ENCODE results near the gene GRM8. TPM values are rescaled to one million over a fixed set of nuclear protein-coding genes. Genes with fewer than 3 reads are reported as not detected.

Gene GRM8
- total and polyA plus RNA-seq, 4 experiments from 2014 or later = not detected

DNA sequence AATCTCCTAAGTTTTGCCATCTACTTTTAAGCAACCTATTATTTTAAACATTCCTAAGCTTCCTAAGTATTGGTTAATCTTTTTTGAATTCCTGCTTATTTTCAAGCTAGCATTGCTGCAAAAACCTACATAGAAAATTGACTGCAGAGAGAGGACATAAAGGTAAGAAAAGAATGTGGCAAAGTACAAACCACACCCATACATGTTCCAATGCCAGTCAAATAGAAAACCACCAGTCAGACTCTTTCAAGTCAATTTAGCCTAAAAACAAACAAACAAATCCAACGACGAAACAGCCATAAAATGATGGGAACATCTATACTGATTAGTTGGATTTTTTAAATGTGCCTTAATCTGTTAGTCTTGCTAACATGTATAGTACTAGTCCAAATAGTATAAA, 804.8 kb downstream of the GRM8 start:
- intact Hi-C loops (cut with micrococcal nuclease) = no loop called here
- Mint-ChIP-seq H3K9me3 (peaks cover 0 to 6% (median 0%) of the 10 kb centered on the region in 8 donors), H3K36me3 (no peaks in the 10 kb centered on the region), H3K27ac (no peak overlapping the region), H3K4me1 (peaks cover 0 to 4% (median 1%) of the 10 kb centered on the region in 4 donors), H3K4me3 (no peak overlapping the region), H3K27me3 (no peaks in the 10 kb centered on the region)
- no peak for DNase-seq
- ChIA-PET POLR2A (ENCODE audit: partially characterized antibody) (no interaction called here), CTCF (ENCODE audit: partially characterized antibody) (no interaction called here)
- Histone ChIP-seq H3K4me1 (ENCODE audit: insufficient read depth, low read length) (no peaks in the 10 kb centered on the region), H3K36me3 (ENCODE audit: insufficient read depth, low read length) (no peaks in the 10 kb centered on the region), H3K9me3 (ENCODE audit: control insufficient read depth in 1 of 2, low read length in 2 of 2) (no peaks in the 10 kb centered on the region), H3K27ac (ENCODE audit: low read depth, low read length) (no peak overlapping the region), H3K27me3 (ENCODE audit: insufficient read depth, low read length) (no peaks in the 10 kb centered on the region), H3K4me3 (ENCODE audit: low read length in 2 of 2) (no peak overlapping the region)

DNA sequence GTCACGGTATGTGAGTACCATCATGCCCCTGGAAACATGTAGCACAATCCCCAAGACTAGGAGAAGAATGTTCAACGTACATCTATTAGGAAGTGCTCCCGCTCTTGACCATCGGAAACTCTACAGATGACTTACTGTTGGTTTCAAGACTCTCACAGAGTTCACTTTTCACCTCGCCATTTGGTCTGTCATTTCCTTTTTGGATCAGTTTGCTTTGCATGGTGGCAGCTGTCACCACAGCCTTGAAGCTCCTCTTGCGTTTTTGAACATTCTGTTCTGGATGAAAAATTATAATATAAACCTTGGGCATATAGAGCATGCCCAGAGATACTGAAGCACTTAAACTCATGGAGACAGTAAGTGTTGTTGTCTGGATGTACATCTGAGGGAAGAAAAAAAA, 806.8 kb downstream of the GRM8 start:
- Mint-ChIP-seq H3K27me3 (no peaks in the 10 kb centered on the region), H3K4me1 (peaks cover 0 to 3% (median 0%) of the 10 kb centered on the region in 4 donors), H3K9me3 (peaks cover 0 to 4% (median 0%) of the 10 kb centered on the region in 8 donors), H3K36me3 (no peaks in the 10 kb centered on the region), H3K4me3 (no peak overlapping the region), H3K27ac (no peak overlapping the region)
- Histone ChIP-seq H3K4me3 (ENCODE audit: low read length in 2 of 2) (no peak overlapping the region), H3K9me3 (ENCODE audit: control insufficient read depth in 1 of 2, low read length in 2 of 2) (no peaks in the 10 kb centered on the region), H3K27me3 (ENCODE audit: insufficient read depth, low read length) (no peaks in the 10 kb centered on the region), H3K27ac (ENCODE audit: low read depth, low read length) (no peak overlapping the region), H3K36me3 (ENCODE audit: insufficient read depth, low read length) (no peaks in the 10 kb centered on the region), H3K4me1 (ENCODE audit: insufficient read depth, low read length) (no peaks in the 10 kb centered on the region)
- POLR2A ChIA-PET (ENCODE audit: partially characterized antibody) = no interaction called here
- intact Hi-C loops (cut with micrococcal nuclease) = no loop called here
- DNase-seq = no peak
- CTCF ChIA-PET (ENCODE audit: partially characterized antibody) = no interaction called here

DNA sequence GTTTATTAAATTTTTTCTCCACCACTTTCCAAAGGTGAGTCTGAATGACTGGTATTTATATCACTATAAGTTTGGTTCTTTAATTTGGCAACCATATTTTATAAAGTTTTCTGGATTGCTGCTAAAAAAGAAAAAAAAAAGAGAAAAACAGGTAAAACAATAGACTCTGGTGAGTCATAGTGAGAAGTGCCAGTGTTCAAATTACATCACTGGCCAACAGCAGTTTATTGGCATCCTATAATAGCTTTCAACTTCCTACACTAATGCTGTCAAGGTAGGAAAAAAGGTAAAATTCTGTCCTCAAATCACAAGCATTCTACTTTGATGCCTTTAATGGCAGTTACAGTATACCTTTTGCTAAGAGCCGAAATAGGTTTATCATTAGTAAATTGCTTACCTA, 808.8 kb downstream of the GRM8 start:
- Histone ChIP-seq H3K9me3 (ENCODE audit: control insufficient read depth in 1 of 2, low read length in 2 of 2) (no peaks in the 10 kb centered on the region), H3K4me1 (ENCODE audit: insufficient read depth, low read length) (no peaks in the 10 kb centered on the region), H3K27me3 (ENCODE audit: insufficient read depth, low read length) (no peaks in the 10 kb centered on the region), H3K36me3 (ENCODE audit: insufficient read depth, low read length) (no peaks in the 10 kb centered on the region), H3K27ac (ENCODE audit: low read depth, low read length) (no peak overlapping the region), H3K4me3 (ENCODE audit: low read length in 2 of 2) (no peak overlapping the region)
- no peaks in the 10 kb centered on the region for H3K4me1 Mint-ChIP-seq
- no peaks in the 10 kb centered on the region for H3K27me3 Mint-ChIP-seq
- intact Hi-C loops (cut with micrococcal nuclease) = no loop called here
- H3K27ac Mint-ChIP-seq = no peak overlapping the region
- H3K36me3 Mint-ChIP-seq = no peaks in the 10 kb centered on the region
- H3K9me3 Mint-ChIP-seq = peaks cover 0 to 3% (median 0%) of the 10 kb centered on the region in 8 donors
- ChIA-PET POLR2A (ENCODE audit: partially characterized antibody) (no interaction called here), CTCF (ENCODE audit: partially characterized antibody) (no interaction called here)
- no peak overlapping the region for H3K4me3 Mint-ChIP-seq
- no peak for DNase-seq

DNA sequence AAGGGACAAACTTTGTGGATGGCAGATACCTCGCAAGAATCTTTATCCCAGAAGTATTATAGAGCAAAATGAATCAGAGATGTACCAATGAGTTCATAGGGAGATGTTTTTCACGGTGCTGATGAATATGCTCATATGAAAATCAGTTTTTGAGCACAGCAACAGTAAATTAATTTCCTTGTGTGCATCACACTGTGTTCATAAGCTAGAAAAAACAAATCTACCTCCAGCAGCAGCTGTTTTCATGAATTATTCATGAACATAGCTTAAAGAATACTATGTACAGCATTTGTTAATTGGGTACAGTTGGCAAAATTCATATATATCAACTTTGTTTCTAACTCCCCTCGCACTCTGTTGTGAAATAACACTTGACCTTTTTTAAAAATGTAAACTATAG, 809.8 kb downstream of the GRM8 start:
- Mint-ChIP-seq H3K27me3 (no peaks in the 10 kb centered on the region), H3K9me3 (peaks cover 0 to 3% (median 0%) of the 10 kb centered on the region in 8 donors), H3K4me1 (no peaks in the 10 kb centered on the region), H3K36me3 (no peaks in the 10 kb centered on the region), H3K27ac (no peak overlapping the region), H3K4me3 (no peak overlapping the region)
- Histone ChIP-seq H3K36me3 (ENCODE audit: insufficient read depth, low read length) (no peaks in the 10 kb centered on the region), H3K27me3 (ENCODE audit: insufficient read depth, low read length) (no peaks in the 10 kb centered on the region), H3K27ac (ENCODE audit: low read depth, low read length) (no peak overlapping the region), H3K9me3 (ENCODE audit: control insufficient read depth in 1 of 2, low read length in 2 of 2) (no peaks in the 10 kb centered on the region), H3K4me3 (ENCODE audit: low read length in 2 of 2) (no peak overlapping the region), H3K4me1 (ENCODE audit: insufficient read depth, low read length) (no peaks in the 10 kb centered on the region)
- intact Hi-C loops (cut with micrococcal nuclease) = no loop called here
- no peak for DNase-seq
- ChIA-PET POLR2A (ENCODE audit: partially characterized antibody) (no interaction called here), CTCF (ENCODE audit: partially characterized antibody) (no interaction called here)

DNA sequence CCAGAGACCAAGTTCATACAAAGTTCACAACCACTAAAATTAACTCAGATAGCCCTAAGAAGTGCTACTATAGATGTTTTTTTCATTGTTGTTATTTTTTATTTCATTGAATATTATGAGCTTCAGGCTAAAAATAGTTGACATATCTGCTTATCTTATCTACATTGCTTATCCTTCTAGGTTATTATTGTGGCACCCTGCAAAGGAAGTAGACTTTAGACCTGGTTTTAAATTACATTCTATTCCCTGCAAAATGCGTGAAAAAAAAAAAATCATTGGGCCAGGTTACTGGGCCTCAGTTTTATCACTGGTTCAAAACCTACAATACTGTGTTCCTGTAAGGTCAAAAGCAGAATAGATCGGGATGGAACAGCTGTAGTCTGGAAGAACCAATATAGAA, 811.0 kb downstream of the GRM8 start:
- H3K4me3 Mint-ChIP-seq = no peak overlapping the region
- H3K27ac Mint-ChIP-seq = no peak overlapping the region
- no peak overlapping the region for H3K4me3 ChIP-seq (ENCODE audit: low read length in 2 of 2)
- H3K9me3 ChIP-seq (ENCODE audit: control insufficient read depth in 1 of 2, low read length in 2 of 2) = no peaks in the 10 kb centered on the region
- H3K36me3 Mint-ChIP-seq = no peaks in the 10 kb centered on the region
- intact Hi-C loops (cut with micrococcal nuclease) = no loop called here
- H3K27me3 Mint-ChIP-seq = no peaks in the 10 kb centered on the region
- H3K9me3 Mint-ChIP-seq = peaks cover 0 to 3% (median 0%) of the 10 kb centered on the region in 8 donors
- no peaks in the 10 kb centered on the region for H3K4me1 ChIP-seq (ENCODE audit: insufficient read depth, low read length)
- no peak overlapping the region for H3K27ac ChIP-seq (ENCODE audit: low read depth, low read length)
- no peak for DNase-seq
- POLR2A ChIA-PET (ENCODE audit: partially characterized antibody) = no interaction called here
- no peaks in the 10 kb centered on the region for H3K27me3 ChIP-seq (ENCODE audit: insufficient read depth, low read length)
- CTCF ChIA-PET (ENCODE audit: partially characterized antibody) = no interaction called here
- no peaks in the 10 kb centered on the region for H3K36me3 ChIP-seq (ENCODE audit: insufficient read depth, low read length)
- H3K4me1 Mint-ChIP-seq = no peaks in the 10 kb centered on the region

DNA sequence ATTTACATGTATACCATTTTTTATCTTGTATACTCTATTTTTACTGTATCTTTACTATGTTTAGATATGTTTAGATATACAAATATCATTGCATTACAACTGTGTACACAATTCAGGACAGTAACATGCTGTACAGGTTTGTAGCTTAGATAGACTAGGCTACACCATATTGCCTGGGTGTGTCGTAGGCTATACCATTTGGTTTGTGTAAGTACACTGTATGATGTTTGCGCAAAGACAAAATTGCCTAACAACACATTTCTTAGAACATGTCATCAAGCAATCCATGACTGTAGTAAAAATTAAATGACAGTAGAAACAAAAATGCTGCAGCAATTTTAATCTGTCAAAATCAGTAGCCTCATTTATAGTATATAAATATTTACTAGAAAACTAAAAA, 812.2 kb downstream of the GRM8 start:
- CTCF ChIA-PET (ENCODE audit: partially characterized antibody) = no interaction called here
- H3K27ac Mint-ChIP-seq = no peak overlapping the region
- no peak overlapping the region for H3K27ac ChIP-seq (ENCODE audit: low read depth, low read length)

DNA sequence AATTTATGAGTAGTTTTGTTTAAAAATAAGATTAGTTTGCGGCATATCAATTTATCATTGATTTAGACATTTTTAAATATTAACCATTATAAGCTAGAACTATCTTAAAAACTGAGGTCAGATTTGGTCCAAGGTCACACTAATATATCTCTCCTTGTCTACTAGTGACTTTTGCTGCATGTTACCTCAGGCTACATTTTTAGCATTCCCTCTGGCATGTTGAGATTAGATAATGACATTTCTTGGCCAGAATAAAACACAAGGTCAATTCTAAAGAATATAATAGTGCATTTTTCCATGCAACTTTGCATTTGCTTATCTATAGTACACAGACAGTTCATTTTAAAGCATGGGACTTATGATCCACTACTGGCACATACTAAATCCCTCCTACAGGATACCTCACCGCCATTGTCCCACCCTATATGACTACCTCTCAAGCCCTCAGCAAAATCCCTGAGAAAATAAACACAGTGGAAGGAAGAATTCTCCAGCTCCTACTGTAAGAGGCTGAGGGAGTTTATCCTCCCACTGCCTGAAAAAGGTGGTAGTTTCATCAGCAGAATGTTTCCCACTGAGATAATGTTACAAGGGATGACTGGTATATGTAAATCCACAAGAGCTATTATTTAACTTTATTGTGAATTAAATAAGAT, 816.4 kb downstream of the GRM8 start:
- no peak for DNase-seq
- Mint-ChIP-seq H3K9me3 (peaks cover 0 to 6% (median 2%) of the 10 kb centered on the region in 8 donors), H3K4me1 (no peaks in the 10 kb centered on the region), H3K27ac (no peak overlapping the region), H3K4me3 (no peak overlapping the region), H3K36me3 (no peaks in the 10 kb centered on the region), H3K27me3 (no peaks in the 10 kb centered on the region)
- ChIA-PET CTCF (ENCODE audit: partially characterized antibody) (no interaction called here), POLR2A (ENCODE audit: partially characterized antibody) (no interaction called here)
- H3K36me3 ChIP-seq (ENCODE audit: insufficient read depth, low read length) = no peaks in the 10 kb centered on the region
- H3K4me1 ChIP-seq (ENCODE audit: insufficient read depth, low read length) = no peaks in the 10 kb centered on the region
- no peak overlapping the region for H3K4me3 ChIP-seq (ENCODE audit: low read length in 2 of 2)
- H3K27ac ChIP-seq (ENCODE audit: low read depth, low read length) = no peak overlapping the region
- no peaks in the 10 kb centered on the region for H3K27me3 ChIP-seq (ENCODE audit: insufficient read depth, low read length)
- intact Hi-C loops (cut with micrococcal nuclease) = no loop called here
- no peaks in the 10 kb centered on the region for H3K9me3 ChIP-seq (ENCODE audit: control insufficient read depth in 1 of 2, low read length in 2 of 2)

More for the DNA sequence above, 812.2 kb downstream of the GRM8 start:
- Mint-ChIP-seq H3K36me3 (no peaks in the 10 kb centered on the region), H3K9me3 (peaks cover 0 to 6% (median 0%) of the 10 kb centered on the region in 8 donors), H3K27me3 (no peaks in the 10 kb centered on the region), H3K4me3 (no peak overlapping the region), H3K4me1 (no peaks in the 10 kb centered on the region)
- DNase-seq = no peak
- no peaks in the 10 kb centered on the region for H3K27me3 ChIP-seq (ENCODE audit: insufficient read depth, low read length)
- no peak overlapping the region for H3K4me3 ChIP-seq (ENCODE audit: low read length in 2 of 2)
- intact Hi-C loops (cut with micrococcal nuclease) = no loop called here
- H3K4me1 ChIP-seq (ENCODE audit: insufficient read depth, low read length) = no peaks in the 10 kb centered on the region
- POLR2A ChIA-PET (ENCODE audit: partially characterized antibody) = no interaction called here
- H3K36me3 ChIP-seq (ENCODE audit: insufficient read depth, low read length) = no peaks in the 10 kb centered on the region
- H3K9me3 ChIP-seq (ENCODE audit: control insufficient read depth in 1 of 2, low read length in 2 of 2) = no peaks in the 10 kb centered on the region

DNA sequence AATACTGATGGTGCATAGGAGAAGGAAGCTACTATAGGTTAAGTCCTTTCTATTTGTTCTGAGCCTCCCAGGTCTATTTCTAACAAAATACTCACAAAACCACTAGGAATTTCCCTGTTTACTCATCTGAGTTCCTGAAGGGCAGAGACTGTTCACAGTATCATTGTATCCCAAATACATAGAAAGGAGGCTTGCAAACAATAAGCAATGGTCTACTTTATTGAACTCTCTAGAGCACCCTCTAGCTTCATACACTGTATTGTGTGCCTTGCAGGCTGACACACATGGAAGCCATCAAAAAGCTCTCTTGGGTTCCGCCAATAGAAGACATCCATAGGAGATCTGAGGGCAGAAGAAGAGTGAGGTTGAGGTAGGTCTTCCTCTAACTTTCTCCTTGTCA, 826.1 kb downstream of the GRM8 start:
- Mint-ChIP-seq H3K27me3 (no peaks in the 10 kb centered on the region), H3K4me1 (no peaks in the 10 kb centered on the region), H3K4me3 (no peak overlapping the region), H3K9me3 (peaks cover 0 to 13% (median 5%) of the 10 kb centered on the region in 8 donors), H3K36me3 (no peaks in the 10 kb centered on the region), H3K27ac (no peak overlapping the region)
- no peaks in the 10 kb centered on the region for H3K9me3 ChIP-seq (ENCODE audit: control insufficient read depth in 1 of 2, low read length in 2 of 2)
- no peaks in the 10 kb centered on the region for H3K27me3 ChIP-seq (ENCODE audit: insufficient read depth, low read length)
- POLR2A ChIA-PET (ENCODE audit: partially characterized antibody) = no interaction called here
- H3K4me3 ChIP-seq (ENCODE audit: low read length in 2 of 2) = no peak overlapping the region
- CTCF ChIA-PET (ENCODE audit: partially characterized antibody) = no interaction called here
- H3K36me3 ChIP-seq (ENCODE audit: insufficient read depth, low read length) = no peaks in the 10 kb centered on the region
- no peaks in the 10 kb centered on the region for H3K4me1 ChIP-seq (ENCODE audit: insufficient read depth, low read length)
- H3K27ac ChIP-seq (ENCODE audit: low read depth, low read length) = no peak overlapping the region
- intact Hi-C loops (cut with micrococcal nuclease) = no loop called here
- no peak for DNase-seq
